ENCODE results near the gene CTNNBL1.

CTNNBL1 gene

GRCh38 chr20:37742131-37742530, 48.3 kb downstream of the CTNNBL1 start:
- no peak for DNase-seq

DNA sequence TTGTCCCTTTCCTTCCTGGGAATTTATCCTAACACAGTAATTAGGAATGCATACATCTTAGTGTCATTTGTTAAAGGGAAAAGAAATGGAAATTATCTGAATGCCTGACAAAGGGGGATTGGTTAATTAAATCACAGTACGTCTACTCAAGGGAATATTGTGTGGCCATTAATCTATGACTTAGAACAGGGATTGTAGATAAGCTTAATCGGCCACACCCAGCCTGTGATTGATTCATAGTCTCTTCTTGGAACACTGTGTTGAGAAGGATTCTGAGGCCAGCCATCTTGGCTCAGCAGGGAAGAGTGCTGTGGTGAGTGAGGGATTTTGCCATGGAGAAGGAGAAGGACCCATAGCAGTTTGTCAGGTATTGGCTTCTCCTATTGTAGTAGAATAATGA, 50.5 kb downstream of the CTNNBL1 start:
- no peak for DNase-seq

DNA sequence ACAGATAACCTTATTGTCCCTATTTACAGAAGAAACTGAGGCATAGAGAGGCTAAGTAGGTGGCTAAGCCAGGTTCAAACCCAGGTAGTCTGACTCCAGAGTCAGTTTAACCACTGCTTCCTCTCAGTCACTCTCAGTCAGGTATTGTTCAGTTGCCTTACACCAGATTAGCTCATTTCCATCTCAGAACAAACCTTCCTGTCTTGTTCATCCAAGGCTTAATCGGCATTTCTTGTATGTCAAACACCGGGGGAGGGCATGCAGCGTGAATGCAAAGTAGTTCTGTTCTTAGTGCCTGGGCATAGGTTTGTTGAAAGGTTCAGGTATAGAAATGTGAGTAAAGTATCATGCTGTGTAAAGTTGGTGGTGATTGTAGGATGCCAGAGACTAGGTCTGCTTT, 51.7 kb downstream of the CTNNBL1 start:
- DNase-seq: peak; percentile 86

- no peak for DNase-seq
Measured at GRCh38 chr20:37748015-37748414, 54.2 kb downstream of the CTNNBL1 start.

DNA sequence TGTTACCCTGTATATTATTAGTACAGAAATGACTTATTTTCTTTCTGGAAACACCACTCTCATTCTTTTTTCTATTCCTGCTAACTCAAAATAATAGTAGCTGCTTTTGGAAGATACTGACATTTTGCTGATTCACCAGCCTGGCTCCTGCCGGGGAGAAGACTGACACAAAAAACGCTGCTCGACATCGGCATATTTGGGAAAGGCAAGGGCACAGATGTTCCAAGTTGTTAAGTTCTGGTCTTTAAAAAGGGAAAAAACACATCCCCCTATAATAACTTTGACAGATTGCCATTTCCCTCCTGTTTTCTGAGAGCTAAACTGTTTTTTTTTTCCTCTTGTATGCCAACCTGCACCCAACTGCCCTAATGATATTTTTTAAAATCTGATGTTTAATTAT, 55.4 kb downstream of the CTNNBL1 start:
- DNase-seq: no peak

DNA sequence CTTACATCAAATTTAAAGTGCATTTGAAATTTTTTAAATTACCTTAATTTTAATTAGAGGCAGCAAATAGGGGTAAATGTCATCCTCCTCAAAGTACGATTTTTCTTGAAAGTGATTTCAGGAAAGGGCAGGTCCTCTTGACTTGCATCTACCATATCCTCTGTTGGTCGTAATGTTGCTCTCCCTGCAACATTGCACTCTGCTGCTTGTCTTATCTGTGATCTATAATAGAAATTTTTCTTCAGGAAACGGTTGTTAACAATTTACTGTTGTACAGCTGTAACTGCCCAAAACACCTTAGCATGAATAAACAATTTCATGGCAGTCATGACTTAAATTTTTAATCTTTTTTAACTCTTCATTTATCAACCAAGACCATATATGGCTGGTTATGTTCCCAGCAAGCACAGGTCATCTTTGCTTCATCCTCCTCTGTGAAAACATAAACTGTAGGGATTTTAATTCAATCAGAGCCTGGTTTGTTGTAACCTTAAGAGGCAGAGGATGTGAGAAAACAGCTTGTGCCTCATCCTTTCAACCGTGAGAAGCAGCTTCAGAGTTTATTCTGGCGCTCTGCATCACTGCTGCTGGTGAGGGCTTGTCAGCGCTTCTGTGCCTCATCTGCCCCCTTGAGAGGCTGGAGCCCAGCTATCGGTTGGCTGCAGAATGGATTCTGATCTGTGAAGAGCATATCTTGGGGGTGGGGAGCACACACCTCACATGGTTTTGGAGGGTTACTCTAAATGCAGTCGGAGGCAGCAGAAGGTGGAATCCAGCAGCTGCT, 56.0 kb downstream of the CTNNBL1 start:
- no peak for DNase-seq

DNA sequence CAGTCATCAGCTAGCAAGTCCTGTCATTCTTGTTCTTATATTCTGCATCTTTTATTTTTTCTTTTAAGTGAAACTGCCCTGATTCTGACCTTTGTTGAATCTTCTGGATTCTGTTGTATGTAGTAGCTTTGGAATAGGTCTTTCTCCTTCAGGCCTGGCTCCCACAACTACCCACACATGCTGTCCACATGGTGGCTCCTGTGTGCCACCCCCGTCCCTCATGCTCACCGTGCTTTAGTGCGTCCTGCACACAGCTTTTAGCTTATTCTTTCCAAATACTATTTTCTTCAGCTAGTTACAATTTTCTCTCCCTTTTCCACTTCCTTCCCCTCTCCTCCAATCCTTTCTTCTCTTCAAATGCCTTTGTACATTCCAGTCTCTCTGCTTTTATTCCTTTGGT, 61.8 kb downstream of the CTNNBL1 start:
- DNase-seq: no peak

DNA sequence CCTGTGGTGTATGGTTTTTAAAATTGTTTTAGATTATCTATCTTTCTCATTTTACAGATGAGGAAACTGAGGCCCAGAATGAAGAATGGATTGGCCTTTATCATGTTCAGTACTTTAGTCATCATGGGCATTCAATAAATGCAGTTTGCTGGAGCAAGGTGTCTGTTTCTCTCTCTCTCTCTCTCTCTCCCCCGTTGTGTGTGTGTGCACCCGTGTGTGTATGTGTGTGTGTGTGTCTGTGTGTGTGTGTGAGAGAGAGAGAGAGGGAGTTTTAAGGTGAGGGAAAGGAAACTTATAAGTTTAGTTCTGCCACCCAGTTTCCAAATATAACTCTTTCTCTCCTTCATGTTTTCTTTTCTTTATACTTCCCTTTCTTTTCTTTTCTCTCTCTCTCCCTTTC, 62.4 kb downstream of the CTNNBL1 start:
- DNase-seq: no peak

DNA sequence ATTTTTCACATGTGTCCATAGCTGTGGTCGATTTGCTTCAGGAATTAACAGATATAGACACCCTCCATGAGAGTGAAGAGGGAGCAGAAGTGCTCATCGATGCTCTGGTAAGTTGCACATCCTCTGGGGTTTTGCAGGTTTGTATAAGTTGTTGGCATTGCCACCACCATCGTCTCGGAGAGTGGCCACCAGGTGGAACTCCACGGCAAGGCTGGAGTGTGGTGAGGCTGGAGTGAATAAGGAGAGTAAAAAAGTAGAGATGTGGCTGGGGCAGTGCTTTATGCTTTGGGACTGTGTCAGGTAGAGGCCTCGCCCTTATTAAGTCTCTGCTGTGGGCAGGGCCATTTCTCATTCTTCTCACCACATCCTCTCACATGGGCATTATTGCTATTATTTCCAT, 63.7 kb downstream of the CTNNBL1 start:
- DNase-seq: no peak

- no peak for DNase-seq
Measured at GRCh38 chr20:37758332-37758731, 64.5 kb downstream of the CTNNBL1 start.

DNA sequence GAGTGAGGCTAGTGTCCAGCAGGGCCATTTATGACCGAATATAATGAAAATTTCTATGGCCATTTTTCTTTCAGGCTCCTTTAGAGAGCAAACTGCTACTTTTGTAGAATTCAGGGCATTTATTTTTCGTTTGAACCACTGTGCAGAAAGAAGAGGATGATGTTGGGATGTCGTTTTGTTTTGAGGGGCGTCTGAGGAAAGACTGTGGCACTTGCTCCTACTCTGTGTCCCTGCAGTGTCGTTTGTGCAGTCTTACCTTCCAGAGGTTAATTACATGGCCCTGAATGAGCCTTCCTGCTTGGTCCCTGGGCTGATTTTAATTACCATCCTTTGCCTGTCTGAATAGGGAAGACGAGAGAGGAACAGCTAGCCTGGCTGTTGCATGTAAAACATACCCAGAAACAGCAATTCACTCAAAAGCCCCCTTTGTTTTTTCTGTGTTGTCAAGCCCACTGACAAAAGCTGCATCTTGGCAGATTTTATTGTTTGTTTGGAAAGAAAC, 65.3 kb downstream of the CTNNBL1 start:
- DNase-seq: no peak

DNA sequence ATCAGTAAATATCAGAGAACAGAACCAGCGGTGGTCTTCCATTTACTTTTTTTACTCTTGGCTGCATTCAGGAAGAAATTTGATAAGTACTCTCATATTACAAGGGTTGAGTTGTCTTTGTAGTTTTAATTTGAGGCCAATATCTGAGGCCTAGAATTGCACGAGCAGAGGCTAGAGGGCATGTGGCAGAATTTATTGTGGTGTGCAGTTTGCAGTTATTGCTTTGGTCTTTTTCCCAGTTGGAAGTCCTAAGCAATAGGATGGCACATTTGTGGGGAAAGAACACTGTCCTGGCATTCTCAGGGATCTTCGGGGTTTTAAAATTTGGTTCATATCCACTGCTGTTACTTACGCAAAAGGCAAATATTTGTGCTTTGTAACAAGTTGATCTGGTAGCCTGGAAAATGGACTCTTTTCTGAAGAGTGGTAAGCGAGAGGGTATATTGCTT, 66.0 kb downstream of the CTNNBL1 start:
- DNase-seq: no peak

DNA sequence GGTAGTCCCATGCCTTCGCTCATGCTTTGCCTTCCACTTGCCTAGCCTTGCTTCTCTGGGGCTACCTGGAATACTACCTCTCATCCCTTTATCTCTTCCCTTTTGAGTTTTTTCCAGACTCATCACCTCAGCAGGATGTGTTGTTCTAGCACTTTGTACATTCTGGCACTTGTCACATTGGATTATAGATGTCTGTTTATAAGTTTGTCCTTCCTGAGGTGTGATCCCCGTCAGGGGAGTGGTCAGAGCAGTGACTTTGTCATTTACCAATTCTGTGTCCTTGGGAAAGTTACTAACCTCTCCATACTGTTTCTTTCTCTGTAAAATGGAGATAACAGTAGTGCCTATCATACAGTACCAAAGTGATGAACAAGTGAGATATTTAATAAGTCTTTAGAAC, 66.5 kb downstream of the CTNNBL1 start:
- no peak for DNase-seq

- no peak for DNase-seq
Measured at GRCh38 chr20:37762716-37763485, 69.1 kb downstream of the CTNNBL1 start.

- no peak for DNase-seq
Measured at GRCh38 chr20:37764333-37764935, 70.6 kb downstream of the CTNNBL1 start.

DNA sequence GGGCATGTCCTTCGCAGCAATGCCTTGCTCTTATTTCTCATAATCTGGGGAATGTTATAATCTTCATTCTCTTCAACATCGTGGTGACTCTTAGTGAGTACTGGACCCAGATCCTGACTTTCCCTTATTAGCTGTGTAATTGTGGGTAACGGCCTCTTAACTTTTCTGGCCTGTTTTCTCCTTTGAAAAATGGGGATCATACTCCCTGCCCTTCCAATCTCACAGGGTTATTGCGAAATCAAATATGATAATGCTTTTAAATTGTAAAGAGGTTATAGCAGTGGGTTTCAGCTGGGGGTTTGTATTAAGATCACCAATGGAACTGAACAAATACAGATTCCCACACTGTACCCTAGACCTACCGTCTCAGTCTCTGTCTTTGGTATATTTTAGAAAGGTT, 77.1 kb downstream of the CTNNBL1 start:
- DNase-seq: no peak

DNA sequence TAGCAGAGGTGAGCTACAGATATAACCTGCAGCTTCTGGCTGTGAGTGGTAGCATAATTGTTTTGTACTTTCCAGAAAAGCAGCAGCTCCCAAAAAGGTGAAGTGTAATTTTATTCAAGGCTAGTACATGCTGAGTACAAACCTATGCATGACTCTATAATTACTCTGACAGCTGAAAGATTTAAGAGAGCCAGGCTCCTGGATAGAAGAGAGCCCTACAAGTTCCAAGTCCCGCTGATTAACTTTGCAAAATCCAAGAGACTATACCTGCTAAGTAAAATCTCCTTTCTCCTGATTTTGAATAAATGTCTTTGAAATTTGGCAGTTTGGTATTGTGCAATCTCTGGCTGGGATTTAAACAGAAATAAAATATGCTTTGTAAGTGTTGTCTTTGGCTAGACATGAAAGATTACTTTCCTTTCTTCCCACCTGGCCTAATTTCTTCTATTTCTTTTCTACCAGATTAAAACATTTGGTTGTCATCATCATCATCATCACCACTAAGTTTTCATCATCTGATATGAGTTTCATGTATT, 79.5 kb downstream of the CTNNBL1 start:
- DNase-seq: no peak

- peak; percentile 3 for DNase-seq
Measured at GRCh38 chr20:37774156-37774555, 80.3 kb downstream of the CTNNBL1 start.

DNA sequence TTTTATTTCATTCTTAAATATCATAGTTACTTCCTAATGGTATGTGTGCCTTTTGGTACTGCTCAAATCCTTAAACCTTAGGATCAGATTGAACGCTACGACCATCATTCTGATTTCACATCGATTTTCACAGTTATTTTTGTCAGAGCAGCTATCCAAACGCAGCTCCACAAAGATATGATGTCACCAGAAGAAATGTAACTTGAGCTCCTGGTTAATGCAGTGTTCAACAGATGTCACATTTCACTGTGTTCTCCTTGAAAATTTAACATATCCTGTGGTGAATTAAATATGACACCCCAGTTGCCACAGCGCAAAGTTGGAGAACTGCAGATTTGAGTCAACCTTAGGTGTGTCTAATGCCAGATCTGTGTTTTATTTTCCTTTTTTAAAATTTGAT, 81.4 kb downstream of the CTNNBL1 start:
- no peak for DNase-seq

GRCh38 chr20:37776049-37776448, 82.2 kb downstream of the CTNNBL1 start:
- DNase-seq: no peak

GRCh38 chr20:37776526-37776925, 82.7 kb downstream of the CTNNBL1 start:
- DNase-seq: no peak

GRCh38 chr20:37777012-37777950, 83.5 kb downstream of the CTNNBL1 start:
- DNase-seq: no peak

Measured in activated CD4-positive, alpha-beta T cell treated with anti-CD3 and anti-CD28 coated beads, Interleukin-10, Interleukin-2, amounts not matched to agents 100 ng/mL and 50 ng/mL, durations not matched to agents 16 hours and 8 hours (primary cell).